Pancreas (tissue), 10 donors: ENCODE measurements around the gene KCNA2. TPM values are rescaled to one million over a fixed set of nuclear protein-coding genes. Genes with fewer than 3 reads are reported as not detected.

Source experiments
- ATAC-seq, 4 donors: fragments of 200-7000 bp; cut with Tn5 transposase; one replicate each; pipeline versions ENCODE4 v1.8.0 to v1.9.1; 2020; ENCODE audit warnings: mild to moderate bottlenecking in 4 of 4, moderate library complexity in 4 of 4
- DNase-seq, 6 donors: peaks; one replicate each; pipeline ENCODE4 v3.0.0-alpha.2; 2020
- FAIRE-seq: peaks from 2 replicates; lab custom pipeline; 2012; peaks lifted over from hg19 to GRCh38; lab: Jason Lieb, UNC
- H3K27ac ChIP-seq, 4 donors: fragments of 200-600 bp; sonication (generic); 1 replicate in 3 of 4; 2 replicates in 1 of 4; pipeline versions ENCODE4 v1.5.0 to v1.8.0; 2020
- H3K27me3 ChIP-seq, 4 donors: fragments of 200-600 bp; one replicate each; pipeline ENCODE4 v1.8.0; 2021
- H3K36me3 ChIP-seq, 3 donors: fragments of 200-600 bp; sonication (generic) in 1 of 3; one replicate each; pipeline versions ENCODE4 v1.5.0 to v1.8.0; 2020 to 2021
- H3K4me1 ChIP-seq, 3 donors: fragments of 200-600 bp; one replicate each; pipeline ENCODE4 v1.8.0; 2021
- H3K4me3 ChIP-seq, 4 donors: fragments of 200-600 bp; sonication (generic) in 2 of 4; one replicate each; pipeline versions ENCODE4 v1.5.0 to v1.8.0; 2020 to 2021
- H3K9me3 ChIP-seq, 4 donors: fragments of 200-600 bp; one replicate each; pipeline ENCODE4 v1.8.0; 2021
- CTCF ChIP-seq, 4 donors: fragments of 200-600 bp; sonication (generic) in 3 of 4; IDR thresholded peaks; one replicate each; pipeline versions ENCODE4 v1.5.0 to v1.8.0; 2021; ENCODE audit warnings: antibody characterized with exemption in 4 of 4
- WGBS, 2 donors: extraction: QIAGEN DNeasy Blood & Tissue Kit; methylation state at CpG; one replicate each; pipeline ENCODE4 v1.1.7; 2013; 5-methylcytosine and 5-hydroxymethylcytosine counted together
- intact Hi-C, 3 donors: fragments of 100-400 bp; cut with DNase I; formaldehyde crosslinking; loops; one replicate each; pipeline versions ENCODE4 v1.11.1 to v1.14.2; 2022
- polyA plus RNA-seq, 2 donors: library from polyadenylated mRNA; stranded (reverse); fragments of 200-250 nt; gene quantifications; one replicate each; pipeline ENCODE4 v1.2.3, GENCODE V29; 2013
- total RNA-seq, 6 donors: library from RNA; stranded (reverse); fragmentation: NEBNext Ultra II Directional in 4 of 6; extraction: Animal tissue kit (Norgen Biotek cat#: 25700) in 4 of 6; gene quantifications; one replicate each; pipeline versions ENCODE4 v1.2.1 to v1.2.4, GENCODE V29; 2021 to 2023
- donor health status: healthy with polysubstance abuse.
- donor health status: DM: no; HTN: no; CAD: no; lungs with moderate emphysema.
- donor health status: DM: no; HTN: no; CAD: no.
- donor health status: control.
- donor health status: control.
- donor health status: Bipolar disorder and iron deficiency.
- donor health status: DM: yes; HTN: yes; CAD: no.
- donor health status: DM: no; HTN: no; CAD: no.
- donor health status: DM: no; HTN: no; CAD: no.
- donor health status: DM: yes; HTN: yes; CAD: no.

Gene KCNA2
- total and polyA plus RNA-seq, 8 donors: 0.21 to 1.6 (median 0.64) TPM

GRCh38 chr1:110551278-110551809, 54.8 kb downstream of the KCNA2 start:
- DNase-seq: no peak
- no peak for TF ChIP-seq CTCF (IDR thresholded peaks at IDR 0.05)
- intact Hi-C loops: loop anchor here in 2 of 3 donors (5.0 kb wide), 2 partner anchors 61 to 66 kb away; no protein-coding TSS in a partner anchor
- H3K27ac ChIP-seq: no peak overlapping the region
- H3K36me3 ChIP-seq: no peaks in the 10 kb centered on the region
- no peak for FAIRE-seq
- H3K27me3 ChIP-seq: peaks cover 0 to 7% (median 0%) of the 10 kb centered on the region in 4 donors
- ATAC-seq: no peak
- whole genome bisulfite sequencing, 2 donors: 59 to 75% methylated on average over 1 of the region's 1 CpG
- no peaks in the 10 kb centered on the region for H3K4me1 ChIP-seq
- H3K4me3 ChIP-seq: no peak overlapping the region
- no peaks in the 10 kb centered on the region for H3K9me3 ChIP-seq

- Histone ChIP-seq H3K9me3 (no peaks in the 10 kb centered on the region), H3K36me3 (no peaks in the 10 kb centered on the region), H3K4me1 (no peaks in the 10 kb centered on the region), H3K4me3 (no peak overlapping the region), H3K27ac (no peak overlapping the region), H3K27me3 (peaks cover 0 to 5% (median 0%) of the 10 kb centered on the region in 4 donors)
- FAIRE-seq (no peak), ATAC-seq (no peak), DNase-seq (no peak)
- WGBS, 2 donors: 63 to 64% methylated on average over 2 of the region's 2 CpGs
- TF ChIP-seq CTCF (IDR thresholded peaks at IDR 0.05): no peak
- intact Hi-C loops: loop anchor here in 2 of 3 donors (5.0 kb wide), 2 partner anchors 62 to 67 kb away; no protein-coding TSS in a partner anchor
These were observed 56.3 kb downstream of the KCNA2 start for GRCh38 chr1:110549831-110550230.

GRCh38 chr1:110548381-110548780, 57.8 kb downstream of the KCNA2 start:
- peak in 3 of 4 donors; percentile 54 to 78 (median 78) for ATAC-seq
- WGBS, 2 donors: 52 to 61% methylated on average over 4 of the region's 4 CpGs
- intact Hi-C loops: no loop called here
- DNase-seq: peak in 1 of 6 donors; percentile 34
- H3K27ac ChIP-seq: no peak overlapping the region
- no peaks in the 10 kb centered on the region for H3K36me3 ChIP-seq
- FAIRE-seq: no peak
- peak; percentile 20 to 50 (median 40) for TF ChIP-seq CTCF (IDR thresholded peaks at IDR 0.05)
- no peaks in the 10 kb centered on the region for H3K9me3 ChIP-seq
- no peak overlapping the region for H3K4me3 ChIP-seq
- H3K4me1 ChIP-seq: no peaks in the 10 kb centered on the region
- no peaks in the 10 kb centered on the region for H3K27me3 ChIP-seq

- DNase-seq: no peak
- H3K27me3 ChIP-seq: no peaks in the 10 kb centered on the region
- no peaks in the 10 kb centered on the region for H3K9me3 ChIP-seq
- no peaks in the 10 kb centered on the region for H3K36me3 ChIP-seq
- FAIRE-seq: no peak
- H3K27ac ChIP-seq: no peak overlapping the region
- 62 to 63% methylated on average over 2 of the region's 2 CpGs for WGBS, 2 donors
- H3K4me3 ChIP-seq: no peak overlapping the region
- H3K4me1 ChIP-seq: no peaks in the 10 kb centered on the region
- no peak for ATAC-seq
- intact Hi-C loops: no loop called here
- TF ChIP-seq CTCF (IDR thresholded peaks at IDR 0.05): no peak
These were observed 59.1 kb downstream of the KCNA2 start for GRCh38 chr1:110547017-110547416.

- Histone ChIP-seq H3K4me1 (no peaks in the 10 kb centered on the region), H3K27me3 (no peaks in the 10 kb centered on the region), H3K27ac (no peak overlapping the region), H3K9me3 (no peaks in the 10 kb centered on the region), H3K4me3 (no peak overlapping the region), H3K36me3 (no peaks in the 10 kb centered on the region)
- intact Hi-C loops: no loop called here
- FAIRE-seq (no peak), ATAC-seq (no peak), DNase-seq (no peak)
- 35 to 38% methylated on average over 2 of the region's 2 CpGs for WGBS, 2 donors
- no peak for TF ChIP-seq CTCF (IDR thresholded peaks at IDR 0.05)
These were observed 60.7 kb downstream of the KCNA2 start for GRCh38 chr1:110545492-110545891.
